Activated CD8-positive, alpha-beta T cell treated with anti-CD3 and anti-CD28 coated beads for 36 hours (primary cell): Measurements from ENCODE around the gene APRT. TPM values are rescaled to one million over a fixed set of nuclear protein-coding genes. Genes with fewer than 3 reads are reported as not detected.
"Not testable (repeated sequence)": the region's sequence is repeated elsewhere in the genome, so short reads cannot be mapped to it uniquely, and the experiment has no call there.

Experiments used
- ATAC-seq: fragments of 200-7000 bp; cut with Tn5 transposase; one replicate; pipeline ENCODE4 v1.10.0; 2021; ENCODE audit warnings: mild to moderate bottlenecking, moderate library complexity
- CTCF ChIA-PET: fragments of 350-600 bp; sonication (Branson Sonifier 250); formaldehyde crosslinking; loops from one replicate; lab custom pipeline; 2021; ENCODE audit warnings: antibody characterized with exemption; lab: Charles Lee
- POLR2A ChIA-PET: fragments of 350-600 bp; sonication (Branson Sonifier 250); formaldehyde crosslinking; loops from one replicate; lab custom pipeline; 2021; ENCODE audit warnings: antibody characterized with exemption; lab: Charles Lee
- DNase-seq: peaks from one replicate; pipeline ENCODE4 v3.0.0-alpha.2; 2020
- H3K27ac Mint-ChIP-seq: one replicate; pipeline ENCODE4 v1.8.0; 2021; ENCODE audit warnings: mild to moderate bottlenecking, mixed read lengths
- H3K27me3 Mint-ChIP-seq: one replicate; pipeline ENCODE4 v1.8.0; 2021; ENCODE audit warnings: mixed read lengths
- H3K36me3 Mint-ChIP-seq: one replicate; pipeline ENCODE4 v1.8.0; 2021; ENCODE audit warnings: low read depth, mixed read lengths
- H3K4me1 Mint-ChIP-seq: one replicate; pipeline ENCODE4 v1.8.0; 2021; ENCODE audit warnings: low read depth, mixed read lengths
- H3K4me3 Mint-ChIP-seq: one replicate; pipeline ENCODE4 v1.8.0; 2021; ENCODE audit warnings: mild to moderate bottlenecking, moderate library complexity, mixed read lengths
- H3K9me3 Mint-ChIP-seq: one replicate; pipeline ENCODE4 v1.8.0; 2021; ENCODE audit warnings: mixed read lengths
- CTCF ChIP-seq: fragments of 200-600 bp; IDR thresholded peaks from one replicate; pipeline ENCODE4 v1.8.0; 2022; ENCODE audit warnings: antibody characterized with exemption, mild to moderate bottlenecking
- intact Hi-C: fragments of 100-400 bp; cut with micrococcal nuclease; formaldehyde crosslinking; loops from one replicate; pipeline ENCODE4 v1.10.0; 2022
- total RNA-seq, 2 experiments: library from RNA; stranded (reverse); gene quantifications; one replicate each; pipeline ENCODE4 v1.2.3, GENCODE V29; 2021

Gene APRT
- total RNA-seq, 2 experiments from 2014 or later, result 236 to 240 TPM

- ChIA-PET POLR2A (interaction anchor here (0.8 to 1.6 kb wide), 4 partner anchors 8 to 91 kb away, joined by 3 to 9 read pairs (median 4); no protein-coding TSS in a partner anchor), CTCF (interaction anchor here (0.8 to 1.3 kb wide), 2 partner anchors 20 to 90 kb away, joined by 3 read pairs; no protein-coding TSS in a partner anchor)
- Mint-ChIP-seq H3K4me1 (peaks cover 51% of the 10 kb centered on the region), H3K27ac (peak overlapping the region; percentile 61), H3K9me3 (no peaks in the 10 kb centered on the region), H3K4me3 (peak overlapping the region; percentile 17), H3K36me3 (peaks cover 2% of the 10 kb centered on the region), H3K27me3 (no peaks in the 10 kb centered on the region)
- no peak for DNase-seq
- ATAC-seq, result no peak
- intact Hi-C loops, result no loop called here
- no peak for TF ChIP-seq CTCF
Measured at GRCh38 chr16:88792668-88793250, 19.0 kb downstream of the APRT start.

DNA sequence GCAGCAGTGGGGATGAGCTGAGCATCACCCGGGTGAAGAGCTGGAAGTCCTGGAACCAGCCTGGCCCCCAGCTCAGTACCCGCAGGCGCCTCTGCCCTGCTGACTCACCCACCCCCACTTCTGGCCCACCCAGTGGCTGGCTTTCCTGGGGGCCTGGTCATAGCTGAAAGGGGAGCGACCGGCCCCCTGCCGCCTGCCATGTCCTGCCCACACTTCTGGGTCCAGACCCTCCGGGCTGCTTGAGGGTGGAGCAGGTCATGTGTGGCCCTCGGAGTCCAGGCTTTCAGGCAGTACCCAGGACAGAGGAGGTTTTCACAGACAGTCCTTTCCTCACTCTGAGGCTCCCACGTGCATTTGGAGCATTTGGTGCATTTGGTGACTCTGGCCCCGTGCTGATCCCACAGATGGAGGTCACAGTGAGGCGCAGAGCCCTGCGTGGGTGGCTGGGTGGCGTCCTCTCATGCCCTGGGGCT is 19.6 kb downstream of the APRT start:
- peaks cover 2% of the 10 kb centered on the region for H3K36me3 Mint-ChIP-seq
- POLR2A ChIA-PET, result interaction anchor here (0.6 to 1.6 kb wide), 2 partner anchors 9 to 253 kb away, joined by 4 to 9 read pairs; no protein-coding TSS in a partner anchor
- peak overlapping the region; percentile 51 for H3K4me3 Mint-ChIP-seq
- H3K4me1 Mint-ChIP-seq, result peaks cover 51% of the 10 kb centered on the region
- ATAC-seq (peak; percentile 14), DNase-seq (no peak)
- intact Hi-C loops, result no loop called here
- CTCF ChIA-PET, result interaction anchor here (1.3 kb wide), 1 partner anchor 90 kb away, joined by 3 read pairs; no protein-coding TSS in a partner anchor
- TF ChIP-seq CTCF, result no peak
- no peak overlapping the region for H3K27ac Mint-ChIP-seq
- H3K27me3 Mint-ChIP-seq, result no peaks in the 10 kb centered on the region
- no peaks in the 10 kb centered on the region for H3K9me3 Mint-ChIP-seq

DNA sequence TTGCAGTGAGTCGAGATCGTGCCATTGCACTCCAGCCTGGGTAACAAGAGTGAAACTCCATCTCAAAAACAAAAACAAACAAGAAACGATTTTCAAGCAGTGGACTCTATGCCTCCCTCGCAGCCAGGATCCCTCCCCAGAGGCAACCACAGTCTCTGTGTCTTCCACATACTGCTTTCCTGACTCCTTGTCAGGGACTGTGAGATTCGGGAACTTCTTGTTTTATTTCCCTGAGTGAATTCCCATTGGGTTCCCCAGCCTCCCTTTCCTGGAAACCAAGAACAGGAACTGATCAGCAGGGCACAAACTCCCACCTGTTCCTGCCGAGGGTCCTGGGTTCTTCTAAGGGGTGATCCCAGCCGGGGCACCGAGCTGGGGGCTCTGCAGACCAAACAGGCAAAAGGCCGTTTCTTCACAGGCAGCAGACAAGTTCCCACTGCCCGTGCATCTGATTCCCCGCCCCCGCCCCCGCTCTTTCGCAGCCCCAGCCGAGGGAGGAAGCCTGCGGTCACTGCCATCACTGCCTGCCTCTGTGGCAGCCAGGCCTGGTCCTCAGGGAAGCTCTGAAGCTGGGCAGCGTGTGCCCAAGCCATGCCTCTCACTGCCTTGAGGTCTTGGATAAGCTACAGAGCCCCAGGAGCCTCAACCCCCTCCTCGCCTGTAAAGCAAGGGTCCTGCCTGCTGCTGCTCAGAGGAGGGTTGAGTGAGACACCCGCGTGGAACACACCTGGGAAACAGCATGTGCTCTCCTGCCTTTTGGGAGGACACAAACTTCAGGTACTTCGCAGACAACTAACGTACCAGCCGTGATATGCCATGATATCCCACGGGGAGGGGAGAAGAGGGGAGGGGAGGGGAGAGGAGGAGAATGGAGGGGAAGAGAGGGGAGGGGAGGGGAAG is 21.2 kb downstream of the APRT start:
- POLR2A ChIA-PET, result interaction anchor here (0.9 to 1.1 kb wide), 2 partner anchors 8 to 89 kb away, joined by 3 read pairs; no protein-coding TSS in a partner anchor
- H3K9me3 Mint-ChIP-seq, result no peaks in the 10 kb centered on the region
- ATAC-seq, result peak; percentile 61
- peak overlapping the region; percentile 68 for H3K4me3 Mint-ChIP-seq
- CTCF ChIA-PET, result no interaction called here
- H3K27ac Mint-ChIP-seq, result peak overlapping the region; percentile 91
- peak; percentile 84 for DNase-seq
- peaks cover 2% of the 10 kb centered on the region for H3K36me3 Mint-ChIP-seq
- no peaks in the 10 kb centered on the region for H3K27me3 Mint-ChIP-seq
- intact Hi-C loops, result no loop called here
- H3K4me1 Mint-ChIP-seq, result peaks cover 51% of the 10 kb centered on the region
- TF ChIP-seq CTCF, result no peak

GRCh38 chr16:88789594-88789993 is 22.1 kb downstream of the APRT start:
- TF ChIP-seq CTCF, result no peak
- CTCF ChIA-PET, result no interaction called here
- no peak overlapping the region for H3K4me3 Mint-ChIP-seq

GRCh38 chr16:88788749-88789148 is 23.0 kb downstream of the APRT start:
- CTCF ChIA-PET, result interaction anchor here (2.1 kb wide), 1 partner anchor 52 kb away, joined by 10 read pairs; no protein-coding TSS in a partner anchor
- intact Hi-C loops, H3K27me3 Mint-ChIP-seq, H3K36me3 Mint-ChIP-seq, H3K9me3 Mint-ChIP-seq, ATAC-seq, H3K4me3 Mint-ChIP-seq, H3K27ac Mint-ChIP-seq, DNase-seq: not testable (repeated sequence)
- H3K4me1 Mint-ChIP-seq, result peaks cover 40% of the 10 kb centered on the region
- POLR2A ChIA-PET, result interaction anchor here (2.0 kb wide), 1 partner anchor 8 kb away, joined by 6 read pairs; no protein-coding TSS in a partner anchor

More at GRCh38 chr16:88789594-88789993, 22.1 kb downstream of the APRT start:
- Mint-ChIP-seq H3K27me3 (no peaks in the 10 kb centered on the region), H3K9me3 (no peaks in the 10 kb centered on the region), H3K4me1 (peaks cover 43% of the 10 kb centered on the region), H3K36me3 (peaks cover 2% of the 10 kb centered on the region), H3K27ac (no peak overlapping the region)
- intact Hi-C loops, result no loop called here
- DNase-seq (no peak), ATAC-seq (no peak)
- POLR2A ChIA-PET, result interaction anchor here (0.9 to 1.1 kb wide), 2 partner anchors 9 to 88 kb away, joined by 3 read pairs; no protein-coding TSS in a partner anchor
